Lung (tissue), 12 donors: ENCODE data around the gene CCDC78. TPM values are rescaled to one million over a fixed set of nuclear protein-coding genes. Genes with fewer than 3 reads are reported as not detected.
A peak's percentile ranks its signal among the peaks of the same experiment; 100 is the strongest.

Experiments used
- ATAC-seq: fragments of 200-7000 bp; cut with Tn5 transposase; one replicate; pipeline ENCODE4 v1.9.1; 2020; ENCODE audit warnings: moderate number of reproducible peaks; ENCODE audit not compliant: insufficient read depth, low FRiP score
- DNase-seq, 3 donors: peaks; one replicate each; pipeline ENCODE4 v3.0.0-alpha.2; 2013 to 2017
- H3K27ac ChIP-seq, 2 donors: one replicate each; pipeline ENCODE4 v1.5.1; 2013; ENCODE audit warnings: mild to moderate bottlenecking in 2 of 2, moderate library complexity in 2 of 2, control low read depth in 1 of 2, inconsistent platforms in 1 of 2, low read depth in 1 of 2, low read length in 1 of 2
- H3K27me3 ChIP-seq, 3 donors: one replicate each; pipeline ENCODE4 v1.5.1; 2013; ENCODE audit warnings: low read length in 2 of 3; ENCODE audit not compliant: control insufficient read depth in 3 of 3, insufficient read depth in 3 of 3
- H3K36me3 ChIP-seq, 4 donors: one replicate each; pipeline ENCODE4 v1.5.1; 2013; ENCODE audit warnings: low read length in 4 of 4, mild to moderate bottlenecking in 1 of 4, moderate library complexity in 1 of 4; ENCODE audit not compliant: control insufficient read depth in 4 of 4, insufficient read depth in 4 of 4
- H3K4me1 ChIP-seq, 5 donors: one replicate each; pipeline ENCODE4 v1.5.1; 2013; ENCODE audit warnings: low read length in 5 of 5, mild to moderate bottlenecking in 2 of 5, moderate library complexity in 1 of 5; ENCODE audit not compliant: control insufficient read depth in 5 of 5, insufficient read depth in 5 of 5
- H3K4me3 ChIP-seq: one replicate; pipeline ENCODE4 v1.5.1; 2013; ENCODE audit warnings: mild to moderate bottlenecking, control low read depth, moderate library complexity
- H3K9ac ChIP-seq, 2 donors: one replicate each; pipeline ENCODE4 v1.5.1; 2013; ENCODE audit warnings: low read length in 2 of 2, control low read depth in 1 of 2; ENCODE audit not compliant: insufficient read depth in 1 of 2
- H3K9me3 ChIP-seq, 4 donors: one replicate each; pipeline ENCODE4 v1.5.1; 2013; ENCODE audit warnings: low read length in 3 of 4, mild to moderate bottlenecking in 1 of 4, moderate library complexity in 1 of 4; ENCODE audit not compliant: control insufficient read depth in 4 of 4, insufficient read depth in 3 of 4
- CTCF ChIP-seq: IDR thresholded peaks from 2 replicates; pipeline ENCODE4 v1.5.1; 2012; ENCODE audit warnings: mild to moderate bottlenecking; ENCODE audit errors: control extremely low read depth, extremely low read depth
- WGBS, 2 donors: extraction: QIAGEN DNeasy Blood & Tissue Kit; methylation state at CpG; one replicate each; pipeline ENCODE4 v1.1.7; 2013; 5-methylcytosine and 5-hydroxymethylcytosine counted together
- polyA plus RNA-seq, 2 donors: library from polyadenylated mRNA; stranded (reverse); fragments of 200-250 nt; gene quantifications; one replicate each; pipeline ENCODE4 v1.2.1, GENCODE V29; 2013
- total RNA-seq, 2 donors: library from RNA; depleted of rRNA in 1 of 2; stranded (reverse); fragments of >200 nt in 1 of 2; gene quantifications; one replicate each; pipeline ENCODE4 v1.2.1, GENCODE V29; 2014 to 2021
- donor health status: control.
- donor health status: control.
- donor health status: Bipolar disorder and iron deficiency.
- donor health status: healthy.
- donor health status: DM: yes; HTN: yes; CAD: no.

The CCDC78 gene
- total and polyA plus RNA-seq, 4 donors: 25.6 to 71.6 (median 37.0) TPM

GRCh38 chr16:716768-717325, 9.4 kb downstream of the CCDC78 start:
- ATAC-seq: no peak
- WGBS, 2 donors: 89 to 91% methylated on average over 29 of the region's 29 CpGs

GRCh38 chr16:716200-716568, 10.1 kb downstream of the CCDC78 start:
- Histone ChIP-seq H3K9ac (no peak overlapping the region), H3K36me3 (no peaks in the 10 kb centered on the region), H3K27ac (no peak overlapping the region), H3K9me3 (no peaks in the 10 kb centered on the region), H3K27me3 (peaks cover 0 to 9% (median 0%) of the 10 kb centered on the region in 3 donors), H3K4me3 (peak overlapping the region; percentile 7), H3K4me1 (peaks cover 0 to 26% (median 13%) of the 10 kb centered on the region in 5 donors)
- 24 to 39% methylated on average over 8 to 12 of the region's 12 CpGs for WGBS, 2 donors
- DNase-seq (peak; percentile 64 to 74 (median 72)), ATAC-seq (no peak)
- TF ChIP-seq CTCF: no peak

More at GRCh38 chr16:716768-717325, 9.4 kb downstream of the CCDC78 start:
- Histone ChIP-seq H3K4me1 (peaks cover 0 to 30% (median 13%) of the 10 kb centered on the region in 5 donors), H3K4me3 (no peak overlapping the region), H3K36me3 (no peaks in the 10 kb centered on the region), H3K9me3 (no peaks in the 10 kb centered on the region), H3K27me3 (peaks cover 0 to 9% (median 0%) of the 10 kb centered on the region in 3 donors), H3K9ac (no peak overlapping the region), H3K27ac (no peak overlapping the region)
- DNase-seq: no peak
- no peak for TF ChIP-seq CTCF

GRCh38 chr16:715477-716199, 10.6 kb downstream of the CCDC78 start:
- no peak for ATAC-seq
- H3K27ac ChIP-seq: peak overlapping the region in 1 of 2 donors; percentile 13
- H3K4me3 ChIP-seq: peak overlapping the region; percentile 62
- peak in 2 of 3 donors; percentile 9 to 36 for DNase-seq
- no peaks in the 10 kb centered on the region for H3K36me3 ChIP-seq
- no peak for TF ChIP-seq CTCF
- peaks cover 0 to 9% (median 0%) of the 10 kb centered on the region in 3 donors for H3K27me3 ChIP-seq
- peaks cover 0 to 24% (median 13%) of the 10 kb centered on the region in 5 donors for H3K4me1 ChIP-seq
- WGBS, 2 donors: 2% methylated on average over 50 to 74 of the region's 74 CpGs
- H3K9me3 ChIP-seq: no peaks in the 10 kb centered on the region
- H3K9ac ChIP-seq: no peak overlapping the region
